SU-DHL-6 (cell line): ENCODE measurements around the gene RAB31.

Experiments
- CTCF ChIP-seq: fragments of 200-600 bp; sonication (generic); IDR thresholded peaks from one replicate; pipeline ENCODE4 v1.5.1; 2017; ENCODE audit warnings: antibody characterized with exemption, mild to moderate bottlenecking, low read length, moderate library complexity; ENCODE audit not compliant: insufficient read depth, poor library complexity, severe bottlenecking
- EZH2phosphoT487 ChIP-seq: fragments of 200-600 bp; sonication (generic), shearing (Covaris generic); conservative IDR thresholded peaks from 2 replicates; pipeline ENCODE4 v1.6.1; 2018; ENCODE audit warnings: mild to moderate bottlenecking, antibody characterized with exemption, low read length, moderate library complexity, mixed read lengths

- TF ChIP-seq CTCF (no peak), EZH2phosphoT487 (no peak)
Observed at GRCh38 chr18:9865764-9866490, 157.8 kb downstream of the RAB31 start.
